GM11168 (cell line): Measurements from ENCODE around the gene CMC2.

Source experiments
- in situ Hi-C: fragments of 300-500 bp; cut with MboI; formaldehyde crosslinking; loops from one replicate; pipeline ENCODE4 v1.12.0; 2022; ENCODE audit warnings: low sequenced_read_pairs; ENCODE audit not compliant: unreplicated experiment

CMC2 gene

DNA sequence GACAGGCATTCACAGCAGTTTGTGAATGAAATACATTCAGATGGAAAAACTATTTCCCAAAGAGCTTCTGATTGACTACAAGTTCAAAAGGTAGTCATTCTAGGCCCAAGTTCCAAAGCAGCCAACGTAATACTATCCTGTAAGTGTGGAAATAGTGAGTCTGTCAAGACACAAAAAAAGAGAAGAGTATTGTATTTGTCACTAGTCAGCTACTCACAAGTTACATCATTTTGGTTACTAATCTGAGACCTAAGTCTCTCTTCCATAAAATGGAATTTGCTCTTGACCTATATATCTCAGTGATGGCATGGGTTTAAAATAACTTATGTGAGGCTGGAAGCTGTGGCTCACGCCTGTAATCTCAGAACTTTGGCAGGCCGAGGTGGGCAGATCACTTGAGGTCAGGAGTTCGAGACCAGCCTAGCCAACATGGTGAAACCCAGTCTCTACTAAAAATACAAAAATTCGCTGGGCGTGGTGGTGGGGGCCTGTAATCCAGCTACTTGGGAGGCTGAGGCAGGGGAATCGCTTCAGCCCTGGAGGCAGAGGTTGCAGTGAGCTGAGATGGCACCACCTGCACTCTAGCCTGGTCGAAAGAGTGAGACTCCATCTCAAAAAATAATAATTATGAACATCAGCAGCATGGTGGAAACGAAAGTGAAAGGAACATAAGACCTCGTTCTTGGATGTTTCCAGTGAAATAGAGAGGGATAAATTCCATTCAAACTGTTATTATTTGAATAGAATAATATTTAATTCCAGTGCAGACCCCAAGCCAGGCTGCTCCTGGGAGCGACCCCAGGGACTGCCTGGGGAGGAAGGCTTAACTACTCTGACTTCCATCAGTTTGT, 2.9 kb downstream of the CMC2 start:
- in situ Hi-C loops, result no loop called here

GRCh38 chr16:81003064-81003463, 3.6 kb downstream of the CMC2 start:
- in situ Hi-C loops, result no loop called here

- in situ Hi-C loops, result no loop called here
Measured at GRCh38 chr16:81001330-81001729, 5.4 kb downstream of the CMC2 start.

DNA sequence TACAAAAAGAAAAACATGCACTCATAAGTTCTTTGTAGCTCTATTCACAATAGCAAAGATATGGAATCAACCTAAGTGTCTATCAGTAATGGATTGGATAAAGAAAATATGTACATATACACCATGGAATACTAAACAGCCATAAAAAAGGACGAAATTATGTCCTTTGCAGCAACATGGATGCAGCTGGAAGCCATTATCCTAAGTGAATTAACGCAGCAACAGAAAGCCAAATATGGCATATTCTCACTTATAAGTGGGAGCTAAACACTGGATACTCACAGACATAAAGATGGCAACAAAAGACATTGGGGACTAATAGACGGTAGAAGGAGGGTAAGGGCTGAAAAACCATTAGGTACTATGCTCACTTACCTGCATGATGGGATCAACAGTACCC, 5.8 kb downstream of the CMC2 start:
- in situ Hi-C loops, result no loop called here

GRCh38 chr16:80997964-80998620, 8.6 kb downstream of the CMC2 start:
- in situ Hi-C loops, result no loop called here

DNA sequence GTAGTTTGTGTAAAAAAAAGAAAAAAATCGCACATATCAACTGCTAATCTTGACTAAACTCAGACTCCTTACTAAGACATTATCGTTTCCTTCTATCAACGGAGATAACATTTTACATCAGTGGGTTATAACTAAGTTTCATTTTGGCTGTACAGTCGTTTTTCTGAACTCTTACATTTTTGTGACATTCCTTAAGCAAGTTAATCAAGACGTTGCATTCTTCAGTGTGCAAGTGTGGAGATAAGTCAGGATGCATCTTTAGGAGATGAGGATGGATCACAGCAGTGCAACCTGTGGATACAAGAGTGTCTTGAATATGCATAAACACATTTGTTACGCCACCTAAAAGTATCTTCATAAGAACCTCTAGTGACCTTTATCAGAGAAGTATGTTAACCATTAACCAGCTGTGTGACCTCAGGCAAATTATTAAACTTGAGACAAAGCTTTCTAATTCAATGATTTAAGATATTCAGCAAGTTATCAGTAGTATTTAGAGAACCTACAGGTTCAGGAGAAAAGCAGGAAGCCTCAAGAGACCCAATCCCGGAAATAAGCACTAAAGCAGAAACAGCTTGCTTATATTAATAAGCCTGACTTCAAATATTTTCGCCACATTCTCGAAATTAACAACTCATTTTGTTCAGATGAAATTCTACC, 9.4 kb downstream of the CMC2 start:
- in situ Hi-C loops, result no loop called here

GRCh38 chr16:80996688-80997138, 10.0 kb downstream of the CMC2 start:
- in situ Hi-C loops, result no loop called here

DNA sequence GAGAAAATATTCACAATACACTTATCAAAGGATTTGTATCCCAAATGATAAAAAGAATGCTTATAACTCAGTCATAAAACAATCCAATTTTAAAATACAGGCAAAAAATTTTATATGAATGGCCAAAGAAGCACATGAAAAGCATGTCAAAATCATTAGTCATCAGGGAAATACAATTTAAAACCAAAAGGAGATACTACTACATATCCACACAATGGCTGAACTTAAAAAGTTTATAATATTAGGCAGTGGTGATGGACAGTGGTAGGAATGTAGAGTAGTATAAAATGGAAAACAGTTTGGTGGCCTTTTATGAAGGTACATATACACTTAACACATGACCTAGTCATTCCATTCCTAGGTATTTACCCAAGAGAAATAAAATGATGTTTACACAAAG, 12.2 kb downstream of the CMC2 start:
- in situ Hi-C loops, result no loop called here

DNA sequence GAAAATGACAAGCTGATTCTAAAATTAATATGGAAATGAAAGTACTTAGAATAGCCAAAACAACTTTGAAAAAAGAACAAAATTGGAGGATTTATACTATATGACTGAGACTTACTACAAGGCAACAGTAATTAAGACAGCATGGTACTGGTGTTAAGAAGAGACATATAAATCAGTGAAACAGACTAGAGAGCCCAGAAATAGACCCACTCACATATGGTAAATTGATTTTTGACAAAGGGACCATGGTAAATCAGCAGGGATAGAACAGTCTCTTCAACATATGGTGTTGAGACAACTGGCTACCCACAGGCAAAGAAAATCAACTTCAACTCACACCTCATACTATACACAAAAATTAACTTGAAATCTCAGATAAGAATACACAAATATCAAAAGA, 12.9 kb downstream of the CMC2 start:
- in situ Hi-C loops, result no loop called here

DNA sequence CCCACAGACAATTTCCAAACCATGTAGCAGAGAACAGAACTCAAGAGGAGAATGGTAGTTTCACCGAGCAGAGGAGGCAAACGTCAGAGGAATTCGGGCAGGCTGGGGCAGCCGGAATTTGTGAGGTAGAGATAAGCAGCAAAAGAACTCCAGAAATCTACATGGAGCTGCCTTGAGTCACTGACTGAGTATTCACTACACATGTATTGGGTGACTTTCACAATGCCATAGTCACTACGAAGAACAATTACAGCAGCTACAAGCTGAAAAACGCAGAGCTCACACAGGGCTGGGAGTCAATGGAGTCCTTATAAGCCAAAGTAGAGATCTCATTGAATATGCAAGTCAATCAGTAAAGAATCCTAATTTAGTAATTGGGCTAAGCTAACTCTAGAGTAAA, 13.4 kb downstream of the CMC2 start:
- in situ Hi-C loops, result no loop called here

DNA sequence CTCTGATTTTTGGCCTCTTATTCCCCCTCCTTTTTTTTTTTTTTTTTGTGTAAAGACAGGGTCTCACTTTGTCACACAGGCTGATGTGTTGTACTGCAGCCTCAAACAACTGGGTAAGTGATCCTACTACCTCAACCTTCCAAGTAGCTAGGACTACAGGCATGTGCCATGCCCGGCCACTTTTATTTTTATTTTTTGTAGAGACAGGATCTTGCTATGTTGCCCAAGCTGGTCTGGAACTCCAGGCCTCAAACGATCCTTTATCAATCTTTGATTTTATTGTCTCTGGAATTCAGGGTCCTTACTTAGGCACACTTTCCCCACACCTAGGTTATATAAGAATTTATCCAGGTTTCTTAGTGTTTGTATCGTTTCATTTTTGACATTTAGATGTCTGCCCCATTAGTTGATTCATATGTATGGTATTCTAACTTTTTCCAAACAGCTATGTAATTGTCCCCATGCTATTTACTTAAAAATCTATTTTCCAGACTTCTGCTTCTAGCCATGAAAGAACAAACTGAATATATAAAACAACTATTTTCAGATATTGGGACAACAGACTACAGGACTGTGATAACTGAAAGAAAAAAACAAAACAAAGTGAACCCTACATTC, 13.9 kb downstream of the CMC2 start:
- in situ Hi-C loops, result no loop called here

DNA sequence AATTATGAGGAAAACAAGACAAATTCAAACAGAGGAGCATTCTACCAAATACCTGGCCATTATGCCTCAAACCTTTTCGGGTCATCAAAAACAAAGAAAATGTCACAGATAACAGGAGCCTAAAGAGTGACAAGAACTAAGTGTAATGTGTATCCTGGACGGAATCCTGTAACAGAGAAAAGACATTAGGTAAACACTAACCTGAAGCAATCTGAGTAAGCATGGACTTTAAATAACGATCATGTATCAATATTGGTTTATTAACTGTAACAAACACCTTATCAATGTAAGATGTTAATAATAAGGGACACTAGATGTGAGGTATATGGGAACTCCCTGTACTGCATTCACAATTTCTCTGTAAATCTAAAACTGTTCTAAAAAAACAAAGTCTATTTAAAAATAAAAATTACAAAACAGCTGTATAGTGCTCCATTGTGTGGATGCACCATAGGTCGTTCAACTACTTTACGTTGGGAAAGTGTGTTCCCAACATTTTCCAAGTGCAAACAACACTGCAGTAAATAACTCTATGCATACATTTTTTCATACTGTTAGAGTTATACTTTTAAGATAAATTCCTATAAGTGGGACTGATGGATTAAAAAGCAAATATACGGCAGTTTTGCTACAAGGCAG, 14.8 kb downstream of the CMC2 start:
- in situ Hi-C loops, result no loop called here

- in situ Hi-C loops, result no loop called here
Measured at GRCh38 chr16:80990978-80991377, 15.7 kb downstream of the CMC2 start.

GRCh38 chr16:80990577-80990976, 16.1 kb downstream of the CMC2 start:
- in situ Hi-C loops, result no loop called here

DNA sequence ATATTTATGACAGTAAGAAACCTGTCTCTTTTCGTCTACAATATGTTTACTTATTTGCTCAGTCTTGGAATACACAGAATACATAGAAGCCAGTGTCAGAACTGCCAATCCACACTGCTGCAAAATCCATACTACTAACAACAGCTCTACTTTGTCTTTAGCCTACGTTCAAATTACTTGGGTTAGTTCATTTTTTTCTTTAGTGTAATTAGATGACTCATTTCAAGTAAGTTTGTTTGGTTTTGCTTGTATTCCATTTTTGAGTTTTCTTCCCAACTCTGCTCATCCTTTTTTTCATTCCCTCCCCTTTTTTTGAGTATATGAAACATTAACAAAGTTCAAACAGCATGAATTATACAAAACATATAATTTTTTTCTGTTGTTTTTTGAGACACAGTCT, 16.9 kb downstream of the CMC2 start:
- in situ Hi-C loops, result no loop called here

DNA sequence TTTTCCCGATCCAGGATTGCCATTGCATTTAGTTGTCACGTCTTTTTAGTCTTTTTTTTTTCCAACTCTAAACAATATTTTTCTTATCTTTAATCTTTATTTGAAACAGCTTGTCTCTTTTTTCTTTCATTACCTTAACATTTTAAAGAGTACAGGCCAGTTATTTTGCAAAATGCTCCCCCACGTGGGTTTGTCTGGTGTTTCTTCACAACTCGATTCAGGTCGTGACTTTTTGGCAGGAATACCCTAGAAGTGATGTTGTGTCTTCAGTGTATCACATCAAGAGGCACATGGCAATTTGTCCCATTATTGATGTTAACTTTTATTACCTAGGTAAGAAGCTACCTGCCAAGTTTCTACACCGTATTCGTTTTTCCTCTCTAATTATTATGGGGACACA, 17.9 kb downstream of the CMC2 start:
- in situ Hi-C loops, result no loop called here

DNA sequence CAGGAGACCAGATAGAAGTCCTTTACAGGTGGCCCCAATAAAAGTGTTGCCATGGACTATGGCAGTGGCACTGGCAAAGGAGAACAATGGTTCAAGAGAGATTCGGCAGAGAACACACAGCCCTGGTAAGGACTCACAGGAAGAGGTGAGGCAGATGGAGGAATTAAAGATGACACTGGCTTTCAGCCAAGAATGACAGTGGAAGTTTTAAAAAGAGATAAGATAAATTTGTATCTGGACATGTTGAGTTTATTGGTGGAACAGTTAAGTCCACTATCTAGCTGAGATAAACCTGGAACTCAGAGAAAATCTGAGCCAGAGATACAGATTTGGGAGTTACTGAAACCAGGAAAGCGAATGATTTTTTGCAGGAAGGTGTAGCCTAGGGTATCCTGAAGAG, 20.1 kb downstream of the CMC2 start:
- in situ Hi-C loops, result no loop called here

GRCh38 chr16:80985611-80986010, 21.1 kb downstream of the CMC2 start:
- in situ Hi-C loops, result no loop called here

DNA sequence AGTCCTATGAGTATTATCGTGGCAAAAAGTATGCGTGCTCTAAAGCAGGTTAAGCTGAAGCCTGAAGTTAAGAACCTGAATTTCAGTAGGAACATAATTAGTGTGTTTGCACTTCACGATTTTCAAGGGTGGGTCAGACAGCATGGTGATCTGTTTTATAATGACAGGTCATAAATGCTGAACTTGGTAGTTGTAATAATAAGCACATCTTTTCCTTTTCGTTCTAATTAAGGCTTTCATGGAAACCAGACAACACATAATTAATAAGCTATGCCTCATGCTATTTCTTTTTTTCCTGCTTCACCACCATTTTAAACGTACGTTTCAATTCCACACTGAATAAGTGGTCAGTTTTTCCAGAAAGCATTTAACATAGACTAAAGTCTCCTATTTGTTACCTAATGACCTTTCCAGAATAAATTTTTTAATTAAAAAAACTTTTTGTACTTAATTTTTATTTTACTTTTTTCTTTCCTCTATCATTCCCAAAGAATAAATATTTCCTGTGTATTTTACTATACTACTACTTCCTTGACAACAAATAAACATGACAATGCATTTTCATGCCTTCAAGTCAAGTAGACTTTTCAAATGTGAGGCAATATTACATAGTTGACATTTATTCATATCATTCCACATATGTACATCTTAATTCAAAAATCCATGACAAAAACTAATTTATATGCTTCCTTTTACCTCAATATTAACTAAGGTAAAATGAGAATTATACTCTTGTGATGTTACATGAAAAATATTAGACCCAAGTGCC, 22.4 kb downstream of the CMC2 start:
- in situ Hi-C loops, result no loop called here

GRCh38 chr16:80982646-80983045, 24.0 kb downstream of the CMC2 start:
- in situ Hi-C loops, result no loop called here
